DND-41 (cell line): ENCODE data around the gene THSD7B.

Source experiments
- ATAC-seq: fragments of 200-7000 bp; cut with Tn5 transposase; 3 replicates; pipeline ENCODE4 v1.9.1; 2021; ENCODE audit warnings: low read depth; ENCODE audit not compliant: insufficient read depth
- DNase-seq: peaks from one replicate; pipeline ENCODE4 v3.0.0-alpha.2; 2020
- H2AFZ ChIP-seq: 2 replicates; pipeline ENCODE4 v1.6.0; 2012; ENCODE audit warnings: low read depth, low read length
- H3K27ac ChIP-seq: 2 replicates; pipeline ENCODE4 v1.5.1; 2012; ENCODE audit warnings: low read length, inconsistent platforms
- H3K27me3 ChIP-seq: fragments of 200-600 bp; sonication (generic); 2 replicates; pipeline ENCODE4 v1.6.0; 2012; ENCODE audit warnings: low read length, mild to moderate bottlenecking, inconsistent platforms; ENCODE audit not compliant: insufficient read depth, poor library complexity
- H3K36me3 ChIP-seq: 2 replicates; pipeline ENCODE4 v1.5.1; 2012; ENCODE audit warnings: low read length, inconsistent platforms; ENCODE audit not compliant: insufficient read depth
- H3K4me1 ChIP-seq: 2 replicates; pipeline ENCODE4 v1.5.1; 2012; ENCODE audit warnings: mild to moderate bottlenecking, low read length; ENCODE audit not compliant: insufficient read depth
- H3K4me2 ChIP-seq: 2 replicates; pipeline ENCODE4 v1.6.0; 2012; ENCODE audit warnings: mild to moderate bottlenecking, moderate library complexity, low read length, inconsistent platforms; ENCODE audit not compliant: insufficient read depth
- H3K4me3 ChIP-seq, 2 experiments: fragments of 200-600 bp in 1 of 2; shearing (Covaris generic) in 1 of 2; 2 replicates each; pipeline ENCODE4 v1.5.1; 2012 to 2016; ENCODE audit warnings: inconsistent platforms in 2 of 2, low read length in 2 of 2, mild to moderate bottlenecking in 2 of 2, low read depth in 1 of 2, moderate library complexity in 1 of 2
- H3K79me2 ChIP-seq: 2 replicates; pipeline ENCODE4 v1.6.0; 2012; ENCODE audit warnings: low read length, inconsistent platforms; ENCODE audit not compliant: insufficient read depth
- H3K9ac ChIP-seq: 2 replicates; pipeline ENCODE4 v1.6.0; 2012; ENCODE audit warnings: low read depth, mild to moderate bottlenecking, inconsistent platforms, low read length, moderate library complexity
- H3K9me3 ChIP-seq: 2 replicates; pipeline ENCODE4 v1.5.1; 2012; ENCODE audit warnings: low read length, moderate library complexity, mild to moderate bottlenecking, inconsistent platforms; ENCODE audit not compliant: insufficient read depth, severe bottlenecking
- H4K20me1 ChIP-seq: 2 replicates; pipeline ENCODE4 v1.6.0; 2012; ENCODE audit warnings: low read length; ENCODE audit not compliant: insufficient read depth
- CTCF ChIP-seq: IDR thresholded peaks from 2 replicates; pipeline ENCODE4 v1.5.1; 2012; ENCODE audit warnings: borderline replicate concordance, low read length, moderate library complexity, mild to moderate bottlenecking; ENCODE audit not compliant: poor library complexity, severe bottlenecking; ENCODE audit errors: extremely low read depth
- EZH2 ChIP-seq: IDR thresholded peaks from 3 replicates; pipeline ENCODE4 v1.6.1; 2012; ENCODE audit warnings: borderline replicate concordance, low read depth, mild to moderate bottlenecking, moderate library complexity, low read length, inconsistent platforms; ENCODE audit not compliant: severe bottlenecking

The THSD7B gene

GRCh38 chr2:137348301-137348700 lies 583.0 kb downstream of the THSD7B start:
- H3K79me2 ChIP-seq, result no peaks in the 10 kb centered on the region
- H3K9ac ChIP-seq, result no peak overlapping the region
- no peaks in the 10 kb centered on the region for H4K20me1 ChIP-seq
- no peak overlapping the region for H3K27ac ChIP-seq
- H3K36me3 ChIP-seq, result no peaks in the 10 kb centered on the region
- H3K4me2 ChIP-seq, result no peak overlapping the region
- H3K4me1 ChIP-seq, result no peaks in the 10 kb centered on the region
- no peak for DNase-seq
- no peak overlapping the region for H2AFZ ChIP-seq
- no peak overlapping the region for H3K4me3 ChIP-seq
- no peaks in the 10 kb centered on the region for H3K27me3 ChIP-seq
- ATAC-seq, result no peak
- no peak for TF ChIP-seq EZH2
- TF ChIP-seq CTCF, result no peak
- H3K9me3 ChIP-seq, result no peaks in the 10 kb centered on the region

GRCh38 chr2:137357634-137358033 lies 592.3 kb downstream of the THSD7B start:
- Histone ChIP-seq H2AFZ (no peak overlapping the region), H3K27ac (no peak overlapping the region), H3K4me1 (no peaks in the 10 kb centered on the region), H3K27me3 (no peaks in the 10 kb centered on the region), H3K79me2 (no peaks in the 10 kb centered on the region), H4K20me1 (no peaks in the 10 kb centered on the region), H3K36me3 (no peaks in the 10 kb centered on the region), H3K4me2 (no peak overlapping the region), H3K9ac (no peak overlapping the region), H3K9me3 (no peaks in the 10 kb centered on the region), H3K4me3 (no peak overlapping the region)
- no peak for DNase-seq
- ATAC-seq, result no peak
- no peak for TF ChIP-seq EZH2
- TF ChIP-seq CTCF, result no peak

- TF ChIP-seq EZH2 (no peak), CTCF (no peak)
- H3K4me3 ChIP-seq, result no peak overlapping the region
- no peak for DNase-seq
- no peak for ATAC-seq
- no peak overlapping the region for H3K4me2 ChIP-seq
- H4K20me1 ChIP-seq, result no peaks in the 10 kb centered on the region
- H3K36me3 ChIP-seq, result no peaks in the 10 kb centered on the region
- no peaks in the 10 kb centered on the region for H3K79me2 ChIP-seq
- H3K4me1 ChIP-seq, result no peaks in the 10 kb centered on the region
- H3K9ac ChIP-seq, result no peak overlapping the region
- no peak overlapping the region for H3K27ac ChIP-seq
- no peaks in the 10 kb centered on the region for H3K9me3 ChIP-seq
- H3K27me3 ChIP-seq, result no peaks in the 10 kb centered on the region
- no peak overlapping the region for H2AFZ ChIP-seq
Observed at GRCh38 chr2:137367361-137367760, 602.0 kb downstream of the THSD7B start.

- no peak overlapping the region for H2AFZ ChIP-seq
- no peaks in the 10 kb centered on the region for H3K4me1 ChIP-seq
- no peaks in the 10 kb centered on the region for H3K36me3 ChIP-seq
- no peak overlapping the region for H3K27ac ChIP-seq
- H4K20me1 ChIP-seq, result no peaks in the 10 kb centered on the region
- H3K4me3 ChIP-seq, result no peak overlapping the region
- no peak overlapping the region for H3K4me2 ChIP-seq
- no peaks in the 10 kb centered on the region for H3K79me2 ChIP-seq
- no peak overlapping the region for H3K9ac ChIP-seq
- H3K27me3 ChIP-seq, result no peaks in the 10 kb centered on the region
- ATAC-seq, result no peak
- TF ChIP-seq CTCF (no peak), EZH2 (no peak)
- no peaks in the 10 kb centered on the region for H3K9me3 ChIP-seq
- DNase-seq, result no peak
Observed at GRCh38 chr2:137369106-137369505, 603.8 kb downstream of the THSD7B start.
